T-helper 17 cell (primary cell): ENCODE measurements around the gene CELF2. TPM values are rescaled to one million over a fixed set of nuclear protein-coding genes. Genes with fewer than 3 reads are reported as not detected.

Source experiments
- ATAC-seq: fragments of 150-1000 bp; cut with Tn5 transposase; 2 replicates; pipeline ENCODE4 v1.10.0; 2021; ENCODE audit warnings: mild to moderate bottlenecking, moderate library complexity
- DNase-seq, 3 donors: peaks; one replicate each; pipeline versions ENCODE4 v3.0.0 to v3.0.0-alpha.2; 2020 to 2021
- H3K9me3 ChIP-seq: one replicate; pipeline ENCODE4 v1.7.0; 2013; ENCODE audit warnings: low read length, mild to moderate bottlenecking; ENCODE audit not compliant: control insufficient read depth, poor library complexity, severe bottlenecking
- H3K27ac Mint-ChIP-seq: one replicate; pipeline ENCODE4 v1.8.0; 2022; ENCODE audit warnings: mild to moderate bottlenecking, moderate library complexity, mixed read lengths
- H3K27me3 Mint-ChIP-seq: one replicate; pipeline ENCODE4 v1.8.0; 2022; ENCODE audit warnings: mixed read lengths
- H3K36me3 Mint-ChIP-seq: one replicate; pipeline ENCODE4 v1.8.0; 2022; ENCODE audit warnings: low read depth, mixed read lengths
- H3K4me1 Mint-ChIP-seq: one replicate; pipeline ENCODE4 v1.8.0; 2022; ENCODE audit warnings: mild to moderate bottlenecking, mixed read lengths
- H3K4me3 Mint-ChIP-seq: one replicate; pipeline ENCODE4 v1.8.0; 2022; ENCODE audit warnings: mild to moderate bottlenecking, moderate library complexity, mixed read lengths
- total RNA-seq, 4 donors: library from RNA in 2 of 4; stranded (reverse) in 2 of 4; gene quantifications; one replicate each; pipeline ENCODE4 v1.2.3 and lab custom pipeline; 2022 to 2026

Gene CELF2
- total RNA-seq, 2 donors from 2014 or later: 201 to 202 TPM

DNA sequence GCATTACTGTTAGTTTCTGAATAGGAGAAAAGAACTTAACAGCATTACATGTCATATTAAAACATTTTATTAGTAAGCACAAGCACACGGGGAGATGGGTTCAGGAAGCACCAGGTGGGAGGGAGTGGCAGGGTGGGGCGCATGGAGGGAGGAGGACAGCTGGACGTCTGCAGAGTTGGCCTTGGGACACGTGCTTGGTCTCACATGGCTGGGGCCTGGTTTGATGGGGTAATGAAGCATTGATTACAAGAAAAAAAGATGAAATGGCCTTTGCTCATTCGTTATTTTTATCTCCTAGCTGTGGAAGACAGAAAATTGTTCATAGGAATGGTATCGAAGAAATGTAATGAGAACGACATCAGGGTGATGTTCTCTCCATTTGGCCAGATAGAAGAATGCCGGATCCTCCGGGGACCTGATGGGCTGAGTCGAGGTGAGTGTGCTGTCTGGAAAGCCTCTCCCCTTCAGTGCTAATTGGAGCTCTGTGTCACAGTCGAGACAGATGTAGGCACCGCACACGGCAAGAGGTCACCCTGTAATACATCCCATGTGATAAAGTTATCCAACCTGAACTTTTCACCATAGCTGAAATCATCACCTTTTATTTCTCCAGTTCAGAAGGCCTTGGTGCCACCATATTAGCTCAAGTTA lies 239.9 kb downstream of the CELF2 start:
- ATAC-seq (no peak), DNase-seq (no peak)
- H3K9me3 ChIP-seq: no peaks in the 10 kb centered on the region
- H3K27ac Mint-ChIP-seq: peak overlapping the region; percentile 91
- H3K4me1 Mint-ChIP-seq: peaks cover 62% of the 10 kb centered on the region
- no peak overlapping the region for H3K4me3 Mint-ChIP-seq
- no peaks in the 10 kb centered on the region for H3K27me3 Mint-ChIP-seq
- H3K36me3 Mint-ChIP-seq: peaks cover 4% of the 10 kb centered on the region

- no peaks in the 10 kb centered on the region for H3K27me3 Mint-ChIP-seq
- peaks cover 67% of the 10 kb centered on the region for H3K4me1 Mint-ChIP-seq
- H3K4me3 Mint-ChIP-seq: peak overlapping the region; percentile 21
- no peaks in the 10 kb centered on the region for H3K9me3 ChIP-seq
- no peak for ATAC-seq
- H3K36me3 Mint-ChIP-seq: peaks cover 4% of the 10 kb centered on the region
- no peak for DNase-seq
- peak overlapping the region; percentile 91 for H3K27ac Mint-ChIP-seq
Observed at GRCh38 chr10:11260170-11260569, 242.5 kb downstream of the CELF2 start.

DNA sequence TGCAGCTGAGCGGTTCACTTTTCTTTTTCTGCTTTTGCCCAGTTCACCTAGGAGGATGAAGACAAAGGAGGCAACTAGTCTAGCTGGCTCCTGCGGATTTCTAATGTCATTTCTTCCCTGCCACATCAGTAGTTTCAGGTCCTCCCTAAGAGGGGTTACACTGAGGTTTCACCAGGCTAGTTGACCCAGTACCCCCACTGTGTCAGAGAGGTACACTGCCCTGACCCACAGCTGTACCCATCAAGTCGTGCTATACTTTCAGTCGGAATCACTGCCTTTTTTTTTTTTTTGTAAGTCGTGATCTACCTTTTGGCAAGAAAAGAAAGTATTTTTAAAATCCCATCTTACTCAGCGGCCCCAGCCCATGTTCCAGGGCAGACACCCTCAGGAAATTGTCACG lies 243.5 kb downstream of the CELF2 start:
- no peaks in the 10 kb centered on the region for H3K9me3 ChIP-seq
- H3K36me3 Mint-ChIP-seq: peaks cover 4% of the 10 kb centered on the region
- ATAC-seq (no peak), DNase-seq (no peak)
- H3K4me1 Mint-ChIP-seq: peaks cover 68% of the 10 kb centered on the region
- peak overlapping the region; percentile 91 for H3K27ac Mint-ChIP-seq
- H3K4me3 Mint-ChIP-seq: no peak overlapping the region
- H3K27me3 Mint-ChIP-seq: no peaks in the 10 kb centered on the region

- H3K4me3 Mint-ChIP-seq: peak overlapping the region; percentile 50
- H3K9me3 ChIP-seq: no peaks in the 10 kb centered on the region
- peaks cover 8% of the 10 kb centered on the region for H3K36me3 Mint-ChIP-seq
- H3K4me1 Mint-ChIP-seq: peaks cover 69% of the 10 kb centered on the region
- no peak for DNase-seq
- H3K27ac Mint-ChIP-seq: peak overlapping the region; percentile 91
- no peak for ATAC-seq
- H3K27me3 Mint-ChIP-seq: no peaks in the 10 kb centered on the region
Observed at GRCh38 chr10:11261687-11262493, 244.2 kb downstream of the CELF2 start.

DNA sequence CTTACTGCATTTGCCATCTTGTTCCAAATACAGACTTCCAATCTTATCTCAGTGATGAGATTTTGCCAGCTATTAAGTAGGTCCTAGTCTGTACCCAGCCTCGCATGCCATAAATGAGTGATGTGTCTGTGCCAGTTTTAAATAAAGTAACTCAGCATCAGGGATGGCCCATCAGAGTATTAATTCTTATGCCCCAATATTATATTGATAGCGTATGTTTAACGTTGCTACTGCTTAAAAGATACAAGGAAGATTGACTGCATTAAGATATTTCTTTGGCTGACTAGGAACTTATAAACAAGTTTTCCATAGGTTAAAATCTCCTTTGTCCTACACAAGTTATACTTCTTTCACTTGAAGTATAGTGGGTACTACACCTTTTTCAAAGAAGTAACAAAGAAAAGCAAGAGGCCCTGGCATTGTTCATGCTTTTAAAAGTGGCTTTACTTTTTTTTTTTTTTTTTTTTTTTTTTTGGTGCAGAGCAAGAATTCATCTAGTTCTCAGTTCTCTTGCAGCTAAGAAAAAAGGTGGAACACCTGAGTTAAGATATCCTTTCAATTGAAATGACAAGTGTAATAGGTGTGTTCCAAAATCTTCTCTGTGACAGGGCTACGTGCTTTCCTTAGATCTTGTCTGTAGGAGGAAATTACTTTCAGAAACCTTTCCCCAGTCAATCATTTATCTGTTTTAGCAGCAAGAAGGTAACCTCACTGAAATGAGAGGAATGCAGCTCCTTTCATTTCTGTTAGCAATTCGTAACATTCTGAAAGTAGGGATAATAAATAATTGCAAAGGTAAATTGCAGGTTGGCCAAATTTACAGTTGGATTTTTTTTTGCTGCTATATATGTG lies 245.0 kb downstream of the CELF2 start:
- H3K4me1 Mint-ChIP-seq: peaks cover 67% of the 10 kb centered on the region
- H3K9me3 ChIP-seq: no peaks in the 10 kb centered on the region
- ATAC-seq (peak; percentile 8), DNase-seq (no peak)
- no peaks in the 10 kb centered on the region for H3K27me3 Mint-ChIP-seq
- peak overlapping the region; percentile 91 for H3K27ac Mint-ChIP-seq
- H3K4me3 Mint-ChIP-seq: no peak overlapping the region
- peaks cover 9% of the 10 kb centered on the region for H3K36me3 Mint-ChIP-seq

- peaks cover 56% of the 10 kb centered on the region for H3K4me1 Mint-ChIP-seq
- ATAC-seq (no peak), DNase-seq (no peak)
- H3K36me3 Mint-ChIP-seq: peaks cover 6% of the 10 kb centered on the region
- no peaks in the 10 kb centered on the region for H3K9me3 ChIP-seq
- H3K4me3 Mint-ChIP-seq: no peak overlapping the region
- H3K27ac Mint-ChIP-seq: peak overlapping the region; percentile 91
- H3K27me3 Mint-ChIP-seq: no peaks in the 10 kb centered on the region
Observed at GRCh38 chr10:11263767-11264166, 246.1 kb downstream of the CELF2 start.

GRCh38 chr10:11264296-11265048 lies 246.8 kb downstream of the CELF2 start:
- H3K27ac Mint-ChIP-seq: peak overlapping the region; percentile 91
- peaks cover 9% of the 10 kb centered on the region for H3K36me3 Mint-ChIP-seq
- DNase-seq (no peak), ATAC-seq (no peak)
- no peaks in the 10 kb centered on the region for H3K9me3 ChIP-seq
- peaks cover 56% of the 10 kb centered on the region for H3K4me1 Mint-ChIP-seq
- H3K4me3 Mint-ChIP-seq: peak overlapping the region; percentile 25
- H3K27me3 Mint-ChIP-seq: no peaks in the 10 kb centered on the region

DNA sequence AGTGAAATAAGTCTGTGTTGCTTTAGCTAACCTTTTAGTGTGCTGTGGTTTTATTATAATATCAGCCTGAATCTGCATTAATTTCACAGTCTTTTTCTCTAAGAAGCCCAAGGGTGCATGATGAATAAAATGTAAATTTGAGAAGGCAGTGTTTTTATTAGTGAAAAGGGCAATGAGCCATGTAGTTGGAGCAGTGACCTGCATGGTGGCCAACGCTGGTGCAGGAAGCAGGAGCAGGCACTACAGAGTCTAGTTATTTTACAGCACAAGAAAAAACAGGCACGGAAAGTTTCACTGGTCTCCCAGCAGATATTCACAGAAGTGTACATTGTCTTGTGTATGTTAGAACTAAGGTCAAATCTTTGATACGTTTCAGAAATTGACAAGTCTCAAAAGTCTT lies 247.8 kb downstream of the CELF2 start:
- Mint-ChIP-seq H3K4me3 (peak overlapping the region; percentile 33), H3K36me3 (peaks cover 14% of the 10 kb centered on the region), H3K27ac (peak overlapping the region; percentile 91), H3K27me3 (no peaks in the 10 kb centered on the region), H3K4me1 (peaks cover 61% of the 10 kb centered on the region)
- ATAC-seq: no peak
- DNase-seq: no peak
- no peaks in the 10 kb centered on the region for H3K9me3 ChIP-seq

DNA sequence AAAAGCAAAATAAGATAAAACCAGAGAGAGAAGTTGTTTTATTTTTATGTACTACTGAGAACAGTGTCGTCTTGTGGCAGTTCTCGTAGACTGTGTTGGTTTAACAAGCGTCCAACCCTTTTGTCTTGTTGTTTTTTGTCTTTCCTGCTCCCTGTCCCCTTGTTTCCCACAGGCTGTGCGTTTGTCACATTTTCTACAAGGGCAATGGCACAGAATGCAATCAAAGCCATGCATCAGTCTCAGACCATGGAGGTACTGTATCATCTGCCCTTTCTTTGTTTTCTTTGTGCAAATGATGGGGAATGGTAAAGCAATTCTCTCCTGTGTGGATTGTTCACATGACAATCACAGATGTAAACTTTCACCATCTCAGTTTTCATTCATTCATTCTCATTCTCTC lies 248.8 kb downstream of the CELF2 start:
- Mint-ChIP-seq H3K36me3 (peaks cover 14% of the 10 kb centered on the region), H3K27ac (peak overlapping the region; percentile 91), H3K27me3 (no peaks in the 10 kb centered on the region), H3K4me1 (peaks cover 64% of the 10 kb centered on the region), H3K4me3 (peak overlapping the region; percentile 50)
- DNase-seq (no peak), ATAC-seq (no peak)
- no peaks in the 10 kb centered on the region for H3K9me3 ChIP-seq

- H3K4me1 Mint-ChIP-seq: peaks cover 46% of the 10 kb centered on the region
- peak; percentile 39 to 68 (median 44) for DNase-seq
- peak overlapping the region; percentile 63 for H3K4me3 Mint-ChIP-seq
- peak overlapping the region; percentile 92 for H3K27ac Mint-ChIP-seq
- peaks cover 19% of the 10 kb centered on the region for H3K36me3 Mint-ChIP-seq
- no peaks in the 10 kb centered on the region for H3K9me3 ChIP-seq
- H3K27me3 Mint-ChIP-seq: no peaks in the 10 kb centered on the region
- ATAC-seq: peak; percentile 90
Observed at GRCh38 chr10:11270135-11270857, 252.6 kb downstream of the CELF2 start.

DNA sequence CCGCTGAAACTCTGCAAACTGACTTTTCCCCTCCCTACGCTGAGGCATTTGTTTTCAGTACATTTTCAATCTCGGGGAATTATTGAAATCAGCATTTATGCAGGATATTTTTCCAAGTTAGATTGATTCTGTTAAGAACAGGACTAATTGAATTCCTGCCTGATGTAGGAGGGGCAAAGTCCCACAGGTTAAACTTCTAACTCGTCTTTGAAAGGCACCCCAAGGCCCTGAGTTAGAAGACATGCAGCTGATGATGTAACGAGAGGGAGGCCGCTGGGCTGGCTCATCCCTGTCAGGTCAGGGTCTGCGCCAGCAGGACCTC lies 253.1 kb downstream of the CELF2 start:
- H3K9me3 ChIP-seq: no peaks in the 10 kb centered on the region
- peaks cover 42% of the 10 kb centered on the region for H3K4me1 Mint-ChIP-seq
- H3K4me3 Mint-ChIP-seq: peak overlapping the region; percentile 63
- no peaks in the 10 kb centered on the region for H3K27me3 Mint-ChIP-seq
- peaks cover 19% of the 10 kb centered on the region for H3K36me3 Mint-ChIP-seq
- no peak for DNase-seq
- peak overlapping the region; percentile 92 for H3K27ac Mint-ChIP-seq
- no peak for ATAC-seq

- DNase-seq (no peak), ATAC-seq (no peak)
- Mint-ChIP-seq H3K27me3 (no peaks in the 10 kb centered on the region), H3K4me3 (no peak overlapping the region), H3K27ac (peak overlapping the region; percentile 92), H3K4me1 (peaks cover 33% of the 10 kb centered on the region), H3K36me3 (peaks cover 13% of the 10 kb centered on the region)
- no peaks in the 10 kb centered on the region for H3K9me3 ChIP-seq
Observed at GRCh38 chr10:11272915-11273389, 255.3 kb downstream of the CELF2 start.
